GM12878 (cell line): ENCODE data around the gene ATF6. TPM values are rescaled to one million over a fixed set of nuclear protein-coding genes. Genes with fewer than 3 reads are reported as not detected.

Experiments
- ATAC-seq: fragments of 200-7000 bp; cut with Tn5 transposase; 3 replicates; pipeline ENCODE4 v1.9.1; 2020; ENCODE audit warnings: mild to moderate bottlenecking, moderate library complexity
- BruUV-seq: library from RNA; stranded (reverse); fragments of 400-500 nt; replicated peaks from 2 replicates; lab custom pipeline; 2021; lab: Mats Ljungman, UMichigan
- CTCF ChIA-PET: fragments of 300-600 bp; sonication (Branson Sonifier 250); formaldehyde crosslinking; extraction: SDS; loops from one replicate; lab custom pipeline; 2021; ENCODE audit warnings: inconsistent platforms; lab: Yijun Ruan, JAX
- POLR2A ChIA-PET: fragments of 350-600 bp; formaldehyde crosslinking; extraction: SDS; loops from one replicate; lab custom pipeline; 2021; ENCODE audit warnings: inconsistent platforms; lab: Charles Lee
- RAD21 ChIA-PET: fragments of 300-600 bp; sonication (Branson Sonifier 250); formaldehyde crosslinking; loops from one replicate; lab custom pipeline; 2023; ENCODE audit warnings: antibody characterized with exemption; ENCODE audit not compliant: unreplicated experiment; lab: Charles Lee
- SMC1A ChIA-PET: fragments of 300-600 bp; sonication (Branson Sonifier 250); formaldehyde crosslinking; loops from one replicate; lab custom pipeline; 2023; ENCODE audit not compliant: unreplicated experiment, uncharacterized antibody; lab: Charles Lee
- DNase-seq: peaks from one replicate; pipeline ENCODE4 v3.0.0-alpha.2; 2011; ENCODE audit warnings: low read depth, low spot score
- FAIRE-seq: peaks from 3 replicates; lab custom pipeline; 2011; peaks lifted over from hg19 to GRCh38; lab: Jason Lieb, UNC
- H2AFZ ChIP-seq: 2 replicates; pipeline ENCODE4 v1.6.0; 2011; ENCODE audit warnings: low read depth, low read length, control low read depth; ENCODE audit not compliant: control insufficient read depth
- H3K27ac ChIP-seq: 2 replicates; pipeline ENCODE4 v1.5.1; 2011; ENCODE audit warnings: control low read depth; ENCODE audit not compliant: control insufficient read depth, insufficient read depth
- H3K27me3 ChIP-seq, 2 experiments: replicated peaks in 1 of 2; 2 replicates each; pipeline versions ENCODE4 v1.6.0 to v1.6.1; 2011; ENCODE audit warnings: low read length in 1 of 2; ENCODE audit not compliant: control insufficient read depth in 2 of 2, insufficient read depth in 2 of 2
- H3K36me3 ChIP-seq, 2 experiments: 2 replicates each; pipeline ENCODE4 v1.5.1; 2011; ENCODE audit warnings: low read length in 1 of 2; ENCODE audit not compliant: control insufficient read depth in 2 of 2, insufficient read depth in 2 of 2
- H3K4me1 ChIP-seq: 2 replicates; pipeline ENCODE4 v1.6.1; 2011; ENCODE audit warnings: mild to moderate bottlenecking, low read length, moderate library complexity, mixed read lengths; ENCODE audit not compliant: control insufficient read depth, insufficient read depth
- H3K4me2 ChIP-seq: 2 replicates; pipeline ENCODE4 v1.6.0; 2011; ENCODE audit warnings: control low read depth; ENCODE audit not compliant: control insufficient read depth, insufficient read depth
- H3K4me3 ChIP-seq: fragments of 200-600 bp; sonication (generic); 2 replicates; pipeline ENCODE4 v1.5.1; 2016
- H3K79me2 ChIP-seq: 2 replicates; pipeline ENCODE4 v1.6.0; 2011; ENCODE audit warnings: low read length; ENCODE audit not compliant: control insufficient read depth, insufficient read depth
- H3K9ac ChIP-seq: 2 replicates; pipeline ENCODE4 v1.8.0; 2011; ENCODE audit warnings: low read length, control low read depth, mixed read lengths; ENCODE audit not compliant: control insufficient read depth, insufficient read depth
- H3K9me3 ChIP-seq: replicated peaks from 3 replicates; pipeline ENCODE4 v1.5.1; 2011; ENCODE audit warnings: mild to moderate bottlenecking, low read length; ENCODE audit not compliant: control insufficient read depth, insufficient read depth
- H4K20me1 ChIP-seq: 2 replicates; pipeline ENCODE4 v1.6.0; 2011; ENCODE audit not compliant: control insufficient read depth, insufficient read depth
- BHLHE40 ChIP-seq, 2 experiments: fragments of 450-650 bp in 1 of 2; IDR thresholded peaks; 2 replicates each; pipeline ENCODE4 v1.6.1; 2011 to 2017; ENCODE audit warnings: low read depth in 2 of 2, borderline replicate concordance in 1 of 2, improper control_type of control experiment in 1 of 2, low read length in 1 of 2, mild to moderate bottlenecking in 1 of 2
- CBX3 ChIP-seq: fragments of 200-600 bp; sonication (generic); IDR thresholded peaks from 2 replicates; pipeline ENCODE4 v1.6.1; 2016; ENCODE audit warnings: low read depth, borderline replicate concordance
- CHD4 ChIP-seq: fragments of 200-600 bp; sonication (generic); IDR thresholded peaks from 2 replicates; pipeline ENCODE4 v1.6.1; 2016; ENCODE audit warnings: mild to moderate bottlenecking
- DPF2 ChIP-seq: fragments of 450-650 bp; IDR thresholded peaks from 2 replicates; pipeline ENCODE4 v1.6.1; 2017; ENCODE audit warnings: mild to moderate bottlenecking
- ETV6 ChIP-seq, 2 experiments: fragments of 450-650 bp in 1 of 2; IDR thresholded peaks in 1 of 2; conservative IDR thresholded peaks in 1 of 2; 2 replicates each; pipeline ENCODE4 v1.6.1; 2014; ENCODE audit warnings: antibody characterized with exemption in 1 of 2, borderline replicate concordance in 1 of 2, low read depth in 1 of 2, mild to moderate bottlenecking in 1 of 2, moderate library complexity in 1 of 2
- GABPA ChIP-seq: IDR thresholded peaks from 2 replicates; pipeline ENCODE4 v1.6.1; 2014; ENCODE audit warnings: antibody characterized with exemption, low read depth, mild to moderate bottlenecking, inconsistent platforms
- HDAC2 ChIP-seq: fragments of 200-600 bp; sonication (generic); IDR thresholded peaks from 2 replicates; pipeline ENCODE4 v1.6.1; 2017
- JUNB ChIP-seq: IDR thresholded peaks from 2 replicates; pipeline ENCODE4 v1.6.1; 2016; ENCODE audit warnings: antibody characterized with exemption, mild to moderate bottlenecking
- MXI1 ChIP-seq: fragments of 150-350 bp; IDR thresholded peaks from 2 replicates; pipeline ENCODE4 v1.6.1; 2011; ENCODE audit warnings: low read depth, mild to moderate bottlenecking, inconsistent platforms, low read length, improper control_type of control experiment
- MYB ChIP-seq: fragments of 150-350 bp; IDR thresholded peaks from 2 replicates; pipeline ENCODE4 v1.6.1; 2014; ENCODE audit warnings: mild to moderate bottlenecking, low read depth, low read length, borderline replicate concordance
- NBN ChIP-seq: fragments of 450-650 bp; IDR thresholded peaks from 2 replicates; pipeline ENCODE4 v1.6.1; 2016
- NFIC ChIP-seq: IDR thresholded peaks from 2 replicates; pipeline ENCODE4 v1.6.1; 2012; ENCODE audit warnings: low read depth, mild to moderate bottlenecking, inconsistent platforms, low read length, moderate library complexity
- NR2F1 ChIP-seq: fragments of 450-650 bp; conservative IDR thresholded peaks from 2 replicates; pipeline ENCODE4 v1.6.1; 2017; ENCODE audit warnings: mild to moderate bottlenecking
- RBBP5 ChIP-seq: fragments of 200-600 bp; sonication (generic); conservative IDR thresholded peaks from 2 replicates; pipeline ENCODE4 v1.6.1; 2016
- TCF7 ChIP-seq: IDR thresholded peaks from 2 replicates; pipeline ENCODE4 v1.6.1; 2014; ENCODE audit warnings: antibody characterized with exemption, borderline replicate concordance
- ZBED1 ChIP-seq: IDR thresholded peaks from 2 replicates; pipeline ENCODE4 v1.6.1; 2016; ENCODE audit warnings: borderline replicate concordance
- ZNF24 ChIP-seq: fragments of 450-650 bp; IDR thresholded peaks from 2 replicates; pipeline ENCODE4 v1.6.1; 2017; ENCODE audit warnings: antibody characterized with exemption, mild to moderate bottlenecking
- WGBS: methylation state at CpG from one replicate; pipeline ENCODE4 v1.1.6; 2016; ENCODE audit warnings: low lambda C conversion rate; ENCODE audit not compliant: insufficient replicate concordance, insufficient coverage; ENCODE audit errors: missing lambda C conversion rate; 5-methylcytosine and 5-hydroxymethylcytosine counted together
- in situ Hi-C: fragments of 300-500 bp; cut with MboI; formaldehyde crosslinking; loops from 9 replicates; pipeline ENCODE4 v1.14.3; 2018; ENCODE audit warnings: mixed read lengths
- intact Hi-C: fragments of 100-400 bp; cut with micrococcal nuclease; formaldehyde crosslinking; loops from one replicate; pipeline ENCODE4 v1.14.2; 2022; ENCODE audit not compliant: unreplicated experiment
- polyA plus RNA-seq, 11 experiments: library from polyadenylated mRNA; depleted of rRNA in 4 of 11; unstranded in 6 of 11; stranded (reverse) in 5 of 11; fragments of >200 nt; fragmentation: Nextera tagmentation in 4 of 11; fragmentation: Illumina TruSeq in 1 of 11; extraction: Ambion mirVana in 4 of 11; extraction: Trizol in 1 of 11; gene quantifications; 1 replicate in 1 of 11; 2 replicates in 10 of 11; pipeline versions ENCODE4 v1.2.1 to v1.2.3, GENCODE V29; 2011 to 2016; ENCODE audit warnings: inconsistent platforms in 2 of 11, missing spikeins in 2 of 11, low read depth in 1 of 11
- total RNA-seq, 4 experiments: library from RNA; depleted of rRNA in 3 of 4; stranded (reverse); fragments of >200 nt in 3 of 4; fragmentation: Illumina TruSeq in 1 of 4; extraction: Trizol in 1 of 4; gene quantifications; 2 replicates each; pipeline versions ENCODE4 v1.2.1 to v1.2.3, GENCODE V29; 2013 to 2021
- TF ChIP-seq, protein P1 (sequence below): fragments of 450-650 bp; IDR thresholded peaks from 2 replicates; pipeline ENCODE4 v1.6.1; 2017; ENCODE audit warnings: mild to moderate bottlenecking
- TF ChIP-seq, protein P2 (sequence below): fragments of 450-650 bp; IDR thresholded peaks from 2 replicates; pipeline ENCODE4 v1.6.1; 2017; ENCODE audit warnings: antibody characterized with exemption, mild to moderate bottlenecking, moderate library complexity
- TF ChIP-seq, protein P3 (sequence below): fragments of 450-650 bp; IDR thresholded peaks from 2 replicates; pipeline ENCODE4 v1.6.1; 2016; ENCODE audit warnings: mild to moderate bottlenecking

The ATF6 gene
- total and polyA plus RNA-seq, 10 of the 15 experiments (the other 5 are each of a cell fraction or from before 2014, with no cell fraction given) = 7.8 to 24.3 (median 14.7) TPM

DNA sequence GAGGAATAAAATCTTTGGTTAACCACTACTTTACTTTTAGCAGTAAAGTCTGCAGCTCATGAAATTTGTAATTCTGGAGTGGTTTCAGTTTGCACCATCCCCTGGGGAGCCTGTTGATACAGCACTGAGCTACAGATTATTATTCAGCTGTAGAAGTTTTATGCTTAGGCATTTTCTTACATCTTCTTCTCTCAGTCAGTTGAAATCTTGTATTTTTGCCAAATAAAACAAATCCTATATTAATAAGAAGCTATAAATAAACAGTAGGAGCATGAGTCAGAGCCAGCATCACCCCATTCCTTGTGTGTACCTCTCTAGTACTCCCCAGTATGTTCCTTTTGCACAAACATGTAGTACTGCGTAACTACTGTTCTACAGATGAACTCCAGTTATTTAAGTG lies 118.9 kb downstream of the ATF6 start (continued):
- TF ChIP-seq ETV6 (conservative IDR thresholded peaks at IDR 0.05 in 1 of 2, IDR thresholded peaks at IDR 0.05 in 1 of 2; ENCODE audit: borderline replicate concordance in 1 of 2, low read depth in 1 of 2) = no peak
- no peak for TF ChIP-seq CHD4
- no peak for TF ChIP-seq GABPA
- TF ChIP-seq RBBP5 = no peak
- TF ChIP-seq NBN = no peak

DNA sequence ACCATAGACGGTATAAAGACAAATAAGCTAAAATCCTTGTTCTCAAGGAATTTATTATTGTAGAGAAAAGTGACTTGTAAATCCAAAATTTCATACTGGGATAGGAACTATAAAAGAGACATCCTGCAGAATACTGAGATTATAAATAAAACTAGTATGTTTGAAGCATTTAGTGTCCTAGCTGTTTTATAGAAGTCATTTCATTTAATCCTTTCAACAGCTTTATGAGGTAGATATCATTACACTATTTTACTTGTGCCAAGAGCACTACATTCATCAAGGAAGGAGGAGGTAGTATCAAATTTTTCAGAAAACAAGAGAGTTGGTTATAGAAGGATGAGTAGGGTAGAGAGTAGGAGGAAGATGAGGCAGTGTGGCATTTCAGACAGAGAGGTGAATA lies 119.6 kb downstream of the ATF6 start:
- no peak overlapping the region for H3K27ac ChIP-seq
- H3K79me2 ChIP-seq = no peaks in the 10 kb centered on the region
- ChIA-PET CTCF (interaction anchor here (0.9 to 3.8 kb wide), 4 partner anchors 12 to 93 kb away, joined by 3 to 11 read pairs (median 4); no protein-coding TSS in a partner anchor), RAD21 (interaction anchor here (1.3 kb wide), 1 partner anchor 152 kb away, joined by 3 read pairs; no protein-coding TSS in a partner anchor), SMC1A (interaction anchor here (1.4 kb wide), 1 partner anchor 39 kb away, joined by 3 read pairs; no protein-coding TSS in a partner anchor), POLR2A (no interaction called here)
- H3K9me3 ChIP-seq = no peaks in the 10 kb centered on the region
- H4K20me1 ChIP-seq = no peaks in the 10 kb centered on the region
- in situ Hi-C loops (no loop called here), intact Hi-C loops (no loop called here)
- no TSS peak for BruUV-seq
- WGBS = 100% methylated on average over 1 of the region's 1 CpG
- peaks cover 2 to 16% of the 10 kb centered on the region in 2 experiments; a peak in 3 of 4 replicates for H3K36me3 ChIP-seq
- H3K4me1 ChIP-seq = no peaks in the 10 kb centered on the region
- ATAC-seq (no peak), DNase-seq (no peak), FAIRE-seq (no peak)
- H3K9ac ChIP-seq = no peak overlapping the region
- no peak overlapping the region for H2AFZ ChIP-seq
- no peak overlapping the region for H3K4me3 ChIP-seq
- H3K27me3 ChIP-seq = no peaks in the 10 kb centered on the region
- no peak overlapping the region for H3K4me2 ChIP-seq
- no peak for TF ChIP-seq JUNB
- no peak for TF ChIP-seq ZNF24
- TF ChIP-seq CBX3 = no peak
- no peak for TF ChIP-seq ZBED1
- no peak for TF ChIP-seq NFIC
- TF ChIP-seq, protein P1, sequence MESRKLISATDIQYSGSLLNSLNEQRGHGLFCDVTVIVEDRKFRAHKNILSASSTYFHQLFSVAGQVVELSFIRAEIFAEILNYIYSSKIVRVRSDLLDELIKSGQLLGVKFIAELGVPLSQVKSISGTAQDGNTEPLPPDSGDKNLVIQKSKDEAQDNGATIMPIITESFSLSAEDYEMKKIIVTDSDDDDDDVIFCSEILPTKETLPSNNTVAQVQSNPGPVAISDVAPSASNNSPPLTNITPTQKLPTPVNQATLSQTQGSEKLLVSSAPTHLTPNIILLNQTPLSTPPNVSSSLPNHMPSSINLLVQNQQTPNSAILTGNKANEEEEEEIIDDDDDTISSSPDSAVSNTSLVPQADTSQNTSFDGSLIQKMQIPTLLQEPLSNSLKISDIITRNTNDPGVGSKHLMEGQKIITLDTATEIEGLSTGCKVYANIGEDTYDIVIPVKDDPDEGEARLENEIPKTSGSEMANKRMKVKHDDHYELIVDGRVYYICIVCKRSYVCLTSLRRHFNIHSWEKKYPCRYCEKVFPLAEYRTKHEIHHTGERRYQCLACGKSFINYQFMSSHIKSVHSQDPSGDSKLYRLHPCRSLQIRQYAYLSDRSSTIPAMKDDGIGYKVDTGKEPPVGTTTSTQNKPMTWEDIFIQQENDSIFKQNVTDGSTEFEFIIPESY = no peak
- no peak for TF ChIP-seq NR2F1
- TF ChIP-seq MXI1 = no peak
- TF ChIP-seq TCF7 = no peak
- TF ChIP-seq, protein P2, sequence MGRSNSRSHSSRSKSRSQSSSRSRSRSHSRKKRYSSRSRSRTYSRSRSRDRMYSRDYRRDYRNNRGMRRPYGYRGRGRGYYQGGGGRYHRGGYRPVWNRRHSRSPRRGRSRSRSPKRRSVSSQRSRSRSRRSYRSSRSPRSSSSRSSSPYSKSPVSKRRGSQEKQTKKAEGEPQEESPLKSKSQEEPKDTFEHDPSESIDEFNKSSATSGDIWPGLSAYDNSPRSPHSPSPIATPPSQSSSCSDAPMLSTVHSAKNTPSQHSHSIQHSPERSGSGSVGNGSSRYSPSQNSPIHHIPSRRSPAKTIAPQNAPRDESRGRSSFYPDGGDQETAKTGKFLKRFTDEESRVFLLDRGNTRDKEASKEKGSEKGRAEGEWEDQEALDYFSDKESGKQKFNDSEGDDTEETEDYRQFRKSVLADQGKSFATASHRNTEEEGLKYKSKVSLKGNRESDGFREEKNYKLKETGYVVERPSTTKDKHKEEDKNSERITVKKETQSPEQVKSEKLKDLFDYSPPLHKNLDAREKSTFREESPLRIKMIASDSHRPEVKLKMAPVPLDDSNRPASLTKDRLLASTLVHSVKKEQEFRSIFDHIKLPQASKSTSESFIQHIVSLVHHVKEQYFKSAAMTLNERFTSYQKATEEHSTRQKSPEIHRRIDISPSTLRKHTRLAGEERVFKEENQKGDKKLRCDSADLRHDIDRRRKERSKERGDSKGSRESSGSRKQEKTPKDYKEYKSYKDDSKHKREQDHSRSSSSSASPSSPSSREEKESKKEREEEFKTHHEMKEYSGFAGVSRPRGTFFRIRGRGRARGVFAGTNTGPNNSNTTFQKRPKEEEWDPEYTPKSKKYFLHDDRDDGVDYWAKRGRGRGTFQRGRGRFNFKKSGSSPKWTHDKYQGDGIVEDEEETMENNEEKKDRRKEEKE = no peak
- TF ChIP-seq DPF2 = no peak
- TF ChIP-seq BHLHE40 (IDR thresholded peaks at IDR 0.05; ENCODE audit: borderline replicate concordance in 1 of 2, low read depth in 2 of 2, low read length in 1 of 2) = no peak
- TF ChIP-seq, protein P3, sequence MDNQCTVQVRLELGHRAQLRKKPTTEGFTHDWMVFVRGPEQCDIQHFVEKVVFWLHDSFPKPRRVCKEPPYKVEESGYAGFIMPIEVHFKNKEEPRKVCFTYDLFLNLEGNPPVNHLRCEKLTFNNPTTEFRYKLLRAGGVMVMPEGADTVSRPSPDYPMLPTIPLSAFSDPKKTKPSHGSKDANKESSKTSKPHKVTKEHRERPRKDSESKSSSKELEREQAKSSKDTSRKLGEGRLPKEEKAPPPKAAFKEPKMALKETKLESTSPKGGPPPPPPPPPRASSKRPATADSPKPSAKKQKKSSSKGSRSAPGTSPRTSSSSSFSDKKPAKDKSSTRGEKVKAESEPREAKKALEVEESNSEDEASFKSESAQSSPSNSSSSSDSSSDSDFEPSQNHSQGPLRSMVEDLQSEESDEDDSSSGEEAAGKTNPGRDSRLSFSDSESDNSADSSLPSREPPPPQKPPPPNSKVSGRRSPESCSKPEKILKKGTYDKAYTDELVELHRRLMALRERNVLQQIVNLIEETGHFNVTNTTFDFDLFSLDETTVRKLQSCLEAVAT = no peak
- TF ChIP-seq HDAC2 = no peak
- no peak for TF ChIP-seq MYB
